ENCODE data around the gene TUBA3C. TPM values are rescaled to one million over a fixed set of nuclear protein-coding genes. Genes with fewer than 3 reads are reported as not detected.

The TUBA3C gene
- total RNA-seq, 1 donor from 2014 or later = not detected

DNA sequence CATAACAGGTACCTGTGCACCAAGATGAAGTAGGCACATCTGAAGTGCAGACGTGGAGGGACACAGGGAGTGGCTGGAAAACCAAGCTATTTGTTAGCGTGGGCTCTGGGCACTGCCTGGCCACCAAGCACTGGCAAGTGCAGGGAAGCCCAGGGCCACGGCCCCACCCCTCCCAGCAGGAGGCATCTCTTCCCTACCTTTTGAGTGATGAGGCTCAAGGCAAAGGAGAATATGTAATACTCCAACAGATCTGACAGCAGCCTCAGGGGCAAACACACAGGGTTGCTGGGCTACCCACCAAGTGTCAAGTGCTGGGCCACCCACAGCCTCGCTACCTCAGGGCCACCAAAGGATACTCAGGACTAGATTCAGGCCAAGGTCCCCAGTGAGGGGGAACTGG lies 11.6 kb downstream of the TUBA3C start:
- FAIRE-seq (no peak), DNase-seq (ENCODE audit: low spot score in 2 of 2) (no peak)

DNA sequence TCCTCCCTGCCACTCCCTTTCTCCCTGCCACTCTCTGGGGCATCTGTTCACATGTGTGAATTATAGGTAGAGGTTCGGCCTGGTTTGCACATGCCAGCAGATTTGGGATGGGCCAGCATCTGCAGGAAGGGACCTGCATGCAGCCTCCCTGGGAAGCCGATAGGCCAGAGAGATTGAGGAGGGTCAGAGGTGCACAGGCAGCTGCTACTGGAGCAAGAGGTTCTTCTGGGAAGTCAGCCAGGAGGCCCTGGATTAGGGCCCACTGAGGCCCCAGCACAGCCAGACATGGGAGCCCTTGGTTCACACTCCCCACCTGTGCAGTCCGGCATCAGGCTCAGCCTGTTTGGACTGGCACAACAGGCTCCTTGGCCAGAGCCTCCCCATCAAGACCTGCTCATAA lies 12.1 kb downstream of the TUBA3C start:
- no peak for FAIRE-seq
- DNase-seq (ENCODE audit: low spot score in 2 of 2) = no peak

DNA sequence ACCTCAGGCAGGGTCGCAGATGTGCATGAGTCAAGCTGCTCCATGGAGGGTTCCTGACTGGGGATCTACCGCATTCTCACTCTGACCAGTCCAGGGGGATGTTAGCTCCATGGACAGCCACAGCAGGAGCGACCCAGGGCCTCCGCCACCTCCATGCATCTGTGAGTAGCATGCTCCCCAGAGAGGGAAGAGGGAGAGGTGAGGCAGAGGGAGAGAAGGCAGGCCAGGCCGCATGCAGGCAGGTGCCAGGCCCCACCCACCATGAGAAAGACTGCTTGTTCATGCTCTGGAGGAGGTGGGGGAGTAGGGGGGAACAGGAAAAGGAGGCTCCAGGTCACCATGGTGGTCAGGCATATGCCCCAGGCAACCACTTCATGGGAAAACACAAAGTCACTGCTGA lies 20.3 kb downstream of the TUBA3C start:
- DNase-seq (ENCODE audit: low spot score in 2 of 2) (no peak), FAIRE-seq (no peak)

DNA sequence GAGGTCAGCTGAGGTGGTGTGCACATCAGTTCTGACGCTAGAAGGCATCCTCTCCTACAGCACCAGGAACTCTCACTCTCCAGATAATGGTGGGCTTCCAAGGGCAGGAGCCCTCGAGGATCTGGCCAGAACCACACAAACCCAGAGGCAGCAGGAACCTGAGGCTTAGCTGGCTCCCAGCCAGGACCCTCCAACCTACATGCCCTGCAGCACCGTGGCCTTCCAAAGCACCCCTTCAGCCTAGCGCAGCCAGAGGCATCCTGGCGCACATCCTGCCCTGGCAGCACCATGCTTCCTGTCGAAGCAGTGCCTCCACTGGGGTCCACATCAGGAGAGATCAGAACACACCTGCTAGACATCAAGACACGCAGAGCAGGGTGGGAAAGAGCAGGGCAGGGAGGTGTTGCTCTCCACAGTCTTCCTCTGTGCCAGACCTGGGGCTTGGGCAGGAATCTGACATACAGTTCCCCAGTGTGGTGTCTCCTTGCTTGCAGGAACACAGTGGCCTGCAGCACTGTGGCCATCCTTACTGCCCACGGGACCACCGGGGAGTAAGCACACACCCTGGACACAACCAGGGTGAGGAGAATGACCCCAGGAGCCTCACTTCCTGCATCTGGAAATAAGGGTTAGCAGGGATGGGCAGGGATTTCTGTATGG lies 21.7 kb downstream of the TUBA3C start:
- FAIRE-seq = no peak

DNA sequence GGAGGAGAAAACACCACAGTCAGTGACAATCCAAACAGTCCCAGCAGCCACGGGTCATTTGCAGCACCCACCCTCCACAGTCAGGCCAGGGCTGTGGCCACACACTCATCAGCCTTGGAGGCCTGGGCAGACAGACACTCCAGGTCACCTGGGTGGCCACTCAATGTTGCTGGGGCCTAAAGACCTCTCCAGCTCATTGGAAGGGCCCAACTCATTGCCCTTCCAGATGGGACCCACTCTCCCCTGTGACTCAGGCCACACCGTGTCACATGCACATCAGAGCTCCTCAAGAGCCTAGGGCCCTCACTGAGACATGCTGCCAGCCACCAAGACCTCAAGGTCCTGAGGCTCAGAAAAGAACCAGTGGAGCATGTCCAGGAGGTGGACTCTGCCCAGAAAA lies 22.4 kb downstream of the TUBA3C start:
- DNase-seq (ENCODE audit: low spot score in 2 of 2) (no peak), FAIRE-seq (no peak)

More for the DNA sequence above, 21.7 kb downstream of the TUBA3C start:
- no peak for DNase-seq (ENCODE audit: low spot score in 2 of 2)

DNA sequence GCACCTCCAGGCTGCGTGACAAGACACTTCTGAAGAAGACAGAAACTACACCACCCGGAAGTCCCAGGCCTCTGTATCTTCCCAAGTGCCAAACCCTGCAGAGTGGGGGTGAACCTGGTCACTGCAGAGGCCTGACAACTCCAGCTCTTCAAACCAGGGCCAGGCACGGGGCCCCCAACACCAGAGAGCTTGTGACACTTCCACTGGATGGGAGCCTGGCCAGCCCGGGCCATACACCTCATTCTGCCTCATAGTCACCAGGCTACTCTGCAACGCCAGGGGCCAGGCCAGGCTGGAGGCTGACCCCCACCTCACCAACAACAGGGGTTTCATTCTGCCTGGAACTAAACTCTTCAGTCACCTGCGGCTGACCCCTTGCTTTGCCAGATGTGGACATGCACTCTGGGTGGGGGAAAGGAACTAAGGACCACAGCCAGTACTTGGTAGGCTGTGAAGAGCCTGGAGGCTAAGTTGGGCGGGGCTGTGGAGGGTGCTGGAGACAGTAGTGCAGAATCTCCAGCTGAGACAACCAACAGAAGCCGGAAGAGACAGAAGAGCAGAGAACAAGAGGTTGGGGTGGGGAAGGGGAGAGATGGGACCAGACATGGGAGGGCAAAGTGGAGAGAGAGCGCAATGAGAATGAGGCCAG lies 23.0 kb downstream of the TUBA3C start:
- DNase-seq (ENCODE audit: low spot score in 2 of 2) (no peak), FAIRE-seq (no peak)

DNA sequence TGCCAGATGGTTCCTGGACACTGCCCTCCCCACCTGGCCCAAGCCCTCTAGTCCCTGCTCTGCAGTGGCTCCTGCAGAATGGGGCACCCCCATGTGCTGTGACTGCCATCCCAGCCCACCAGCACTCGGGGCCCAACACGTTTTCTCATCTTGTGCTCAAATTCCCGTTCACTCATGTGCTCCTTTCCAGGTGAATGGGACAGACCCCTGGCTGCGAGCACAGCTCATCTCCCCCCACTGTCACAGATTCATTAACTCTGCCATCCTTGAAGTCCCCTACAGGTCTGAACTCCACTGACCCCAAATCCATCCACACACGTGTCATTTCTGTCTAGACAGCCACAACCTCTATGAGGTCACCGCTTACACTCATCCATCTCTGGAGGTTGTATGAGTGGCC lies 23.6 kb downstream of the TUBA3C start:
- DNase-seq (ENCODE audit: low spot score in 2 of 2) = no peak
- FAIRE-seq = no peak

DNA sequence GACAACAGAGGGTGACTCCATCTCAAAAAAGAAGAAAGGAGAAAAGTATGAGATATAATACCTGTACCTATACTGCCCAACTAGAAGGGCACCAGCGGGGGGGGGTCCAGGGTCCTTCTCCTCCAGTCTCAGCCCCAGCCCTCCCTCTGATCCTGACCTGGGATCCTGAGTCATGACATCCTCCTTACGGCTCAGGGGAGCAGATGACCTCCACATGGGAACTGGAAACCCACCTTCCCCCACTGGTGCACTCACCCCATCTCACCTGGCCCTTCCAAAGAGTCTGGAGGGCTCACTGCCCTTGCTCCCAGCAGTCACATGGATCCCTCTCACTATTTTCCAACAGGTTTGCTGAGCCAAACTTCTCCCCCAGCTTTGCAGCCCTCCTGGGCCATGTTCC lies 24.2 kb downstream of the TUBA3C start:
- FAIRE-seq (no peak), DNase-seq (ENCODE audit: low spot score in 2 of 2) (no peak)

DNA sequence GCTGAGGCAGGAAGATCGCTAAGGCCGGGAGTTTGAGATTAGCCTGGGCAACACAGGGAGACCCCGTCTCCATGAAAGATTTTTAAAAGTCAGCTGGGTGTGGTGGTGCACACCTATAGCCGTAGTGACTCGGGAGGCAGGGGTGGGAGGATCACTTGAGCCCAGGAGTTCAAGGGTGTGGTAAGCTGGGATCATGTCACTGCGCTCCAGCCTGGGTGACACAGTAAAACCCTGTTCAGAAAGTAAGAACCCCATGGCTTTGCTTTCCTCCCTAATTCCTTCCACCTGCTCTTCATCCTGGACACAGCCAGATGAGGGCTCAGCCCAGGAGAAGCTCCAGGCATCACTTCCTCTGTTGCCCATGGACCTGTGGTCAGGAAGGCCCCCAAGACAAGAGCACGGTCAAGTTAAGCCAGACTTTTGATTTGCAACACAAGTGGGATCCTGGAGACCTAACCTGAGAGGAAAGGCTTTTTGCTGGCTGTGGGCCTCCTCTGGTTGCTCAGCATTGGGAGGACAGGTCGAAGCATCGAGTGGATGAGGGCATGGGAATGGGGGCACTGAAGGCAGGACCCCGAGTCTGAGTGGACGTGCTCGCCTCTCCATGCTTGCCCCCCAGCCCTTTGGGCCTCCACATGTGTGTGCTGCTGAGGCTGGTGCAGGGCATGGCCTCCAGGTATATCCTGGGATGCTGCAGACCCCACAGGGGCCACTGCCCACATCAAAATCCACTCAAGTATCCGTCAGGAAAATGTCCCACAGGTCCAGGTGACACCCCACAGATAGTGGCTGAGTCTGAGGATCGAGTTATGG lies 25.4 kb downstream of the TUBA3C start:
- DNase-seq (ENCODE audit: low spot score in 2 of 2) (no peak), FAIRE-seq (no peak)

DNA sequence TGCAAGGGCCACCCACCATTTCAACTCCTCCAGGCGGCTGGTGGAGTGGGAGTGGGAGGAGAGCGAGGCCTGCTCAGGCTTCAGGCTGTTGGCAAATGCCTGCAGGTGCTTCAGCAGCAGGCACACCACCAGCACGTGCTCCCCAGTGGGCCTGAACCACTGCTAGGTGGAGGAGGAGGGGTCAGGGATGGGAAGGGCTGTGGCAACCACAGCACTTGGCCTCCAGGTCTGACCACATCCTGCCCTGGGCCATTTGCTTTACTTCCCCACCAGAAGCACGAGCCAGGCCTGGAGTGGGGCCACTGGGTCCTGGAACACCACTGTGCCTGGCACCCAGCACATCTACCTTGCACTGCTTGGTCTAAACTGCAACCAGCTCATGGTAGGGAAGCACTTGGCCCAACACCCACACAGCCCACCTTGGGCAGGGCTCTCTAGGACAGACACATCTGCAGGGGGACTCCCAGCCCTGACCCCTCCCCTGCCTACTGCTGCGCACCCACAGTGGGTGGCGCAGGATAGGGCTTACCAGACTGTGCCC lies 26.2 kb downstream of the TUBA3C start:
- no peak for FAIRE-seq
- no peak for DNase-seq (ENCODE audit: low spot score in 2 of 2)

DNA sequence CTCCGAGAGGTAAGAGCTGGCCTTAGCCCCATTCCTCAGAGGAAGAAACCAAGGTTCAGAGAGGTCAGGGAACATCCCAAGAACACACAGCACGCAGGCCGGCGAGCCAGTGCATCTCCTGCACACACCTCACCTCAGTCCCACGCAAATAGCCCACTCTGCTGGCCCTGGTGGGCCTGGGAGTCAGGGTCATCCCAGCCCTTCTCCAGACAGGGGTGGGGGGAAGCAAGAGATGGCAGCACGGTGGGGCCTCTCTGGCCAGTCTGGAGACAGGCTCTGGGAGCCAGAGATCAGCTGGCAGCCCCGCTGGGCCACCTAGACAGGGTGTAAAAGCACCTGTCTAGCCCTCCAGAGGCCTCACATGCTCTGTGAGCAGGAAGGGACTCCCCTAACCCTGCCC lies 26.8 kb downstream of the TUBA3C start:
- FAIRE-seq = no peak

DNA sequence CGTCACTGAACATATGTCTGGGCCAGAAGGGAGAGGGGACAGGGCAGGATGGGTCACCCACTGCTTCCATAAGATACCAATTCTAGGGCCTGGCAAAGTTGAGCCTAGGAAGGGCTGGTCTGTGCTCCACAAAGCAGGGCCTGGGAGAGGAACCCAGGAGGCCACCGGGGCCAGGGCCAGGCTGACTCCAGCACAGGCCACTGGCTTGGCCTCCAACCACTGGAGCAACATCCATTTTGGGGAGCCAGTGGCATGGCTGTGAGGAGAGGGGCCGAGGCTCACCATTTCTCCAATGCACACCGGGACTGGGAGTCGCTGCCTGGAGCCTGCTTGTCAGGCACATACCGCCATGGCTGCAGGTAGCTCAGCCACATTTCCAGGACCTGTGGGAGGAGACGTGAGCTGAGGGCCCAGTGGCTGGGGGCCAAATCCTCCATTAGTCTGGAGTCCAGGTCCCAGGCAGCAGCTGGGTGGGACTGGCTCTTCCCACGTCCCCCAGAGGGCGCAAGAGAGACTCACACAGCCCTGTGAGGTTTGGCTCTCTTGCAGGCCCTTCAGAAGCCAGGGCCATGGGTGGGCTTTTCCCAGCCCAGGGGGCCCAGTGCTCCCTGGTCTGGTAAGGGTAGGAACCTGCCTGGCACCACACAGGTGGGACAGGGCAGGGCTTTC lies 27.7 kb downstream of the TUBA3C start:
- FAIRE-seq = no peak
- DNase-seq (ENCODE audit: low spot score in 2 of 2) = no peak

More for the DNA sequence above, 26.8 kb downstream of the TUBA3C start:
- DNase-seq (ENCODE audit: low spot score in 2 of 2) = no peak

DNA sequence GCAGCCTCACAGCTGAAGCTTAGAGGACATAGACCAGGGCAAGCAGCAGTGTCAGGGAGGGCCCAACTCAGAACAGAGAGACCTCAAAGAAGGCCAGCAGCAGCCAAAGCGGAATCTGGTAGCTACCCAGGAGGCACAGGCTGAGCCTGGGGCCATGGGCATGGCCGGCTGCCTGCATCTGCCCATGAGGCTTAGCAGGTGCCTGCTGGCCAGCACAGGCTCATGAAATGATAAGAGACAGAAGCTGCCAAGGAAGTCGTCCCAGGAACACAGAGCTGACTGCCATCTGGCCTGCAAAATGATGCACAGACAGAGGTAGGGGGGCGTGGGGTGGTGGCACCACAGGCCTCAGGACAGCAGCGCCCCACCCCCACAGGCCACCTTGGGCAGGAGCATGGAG lies 29.2 kb downstream of the TUBA3C start:
- no peak for DNase-seq (ENCODE audit: low spot score in 2 of 2)
- no peak for FAIRE-seq

DNA sequence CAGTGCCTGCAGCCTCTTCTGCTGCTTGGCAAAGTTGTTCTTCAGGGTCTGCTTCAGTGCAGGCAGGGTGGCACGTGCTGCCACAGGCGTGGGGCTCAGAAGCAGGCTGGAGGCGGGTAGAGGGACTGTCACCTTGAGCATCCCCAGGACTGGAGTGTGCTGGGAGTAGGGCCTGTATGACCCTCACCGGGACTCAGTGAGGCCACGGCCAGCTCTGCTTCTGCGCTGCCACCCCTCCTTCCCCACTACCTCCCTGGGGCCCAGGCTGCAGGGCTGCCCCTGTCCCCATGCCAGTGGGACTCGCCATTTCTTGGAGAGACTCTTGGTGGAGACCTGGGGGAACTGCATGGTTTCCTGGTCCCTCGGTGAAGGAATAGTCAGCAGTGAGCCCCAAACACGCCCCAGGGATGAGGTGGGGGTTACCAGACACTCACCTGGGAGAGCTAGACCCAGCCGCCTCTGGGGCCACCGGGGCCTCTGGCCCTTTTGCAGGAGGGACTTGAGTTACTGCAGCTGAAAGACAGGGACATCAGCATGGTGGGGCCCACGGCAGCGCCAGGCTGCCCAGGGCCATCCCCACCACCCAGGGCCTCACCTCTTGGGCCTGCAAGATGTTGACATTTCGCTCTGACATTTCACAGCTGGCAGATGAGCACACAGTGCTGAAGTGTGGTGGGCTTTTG lies 29.9 kb downstream of the TUBA3C start:
- no peak for FAIRE-seq
- DNase-seq (ENCODE audit: low spot score in 2 of 2) = no peak

DNA sequence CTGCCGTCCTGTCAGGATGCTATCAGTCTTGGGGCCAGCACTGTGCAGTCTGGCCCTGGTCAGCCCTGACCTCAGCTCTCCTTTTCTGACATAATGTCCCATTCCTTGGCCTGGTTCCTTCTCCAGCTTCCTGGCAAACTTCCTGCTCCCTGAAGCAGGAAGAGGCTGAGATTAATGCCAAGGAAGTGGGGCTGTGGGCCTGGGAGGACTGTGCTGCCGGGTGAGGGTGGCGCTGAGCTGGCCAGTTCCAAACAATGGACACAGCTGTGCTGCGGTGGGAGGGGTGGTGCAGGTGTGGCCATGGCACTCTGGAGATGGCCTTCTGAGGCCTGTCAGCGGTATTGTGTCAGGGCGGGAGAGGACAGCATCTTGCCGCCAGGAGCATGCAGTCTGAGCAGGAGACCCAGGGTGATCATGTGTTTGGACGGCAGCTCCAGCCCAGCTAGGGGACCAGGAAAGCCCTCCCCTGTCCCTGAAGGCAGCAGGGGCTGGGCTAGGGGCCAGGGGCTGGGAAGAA lies 30.9 kb downstream of the TUBA3C start:
- DNase-seq (ENCODE audit: low spot score in 2 of 2) = no peak
- FAIRE-seq = no peak

DNA sequence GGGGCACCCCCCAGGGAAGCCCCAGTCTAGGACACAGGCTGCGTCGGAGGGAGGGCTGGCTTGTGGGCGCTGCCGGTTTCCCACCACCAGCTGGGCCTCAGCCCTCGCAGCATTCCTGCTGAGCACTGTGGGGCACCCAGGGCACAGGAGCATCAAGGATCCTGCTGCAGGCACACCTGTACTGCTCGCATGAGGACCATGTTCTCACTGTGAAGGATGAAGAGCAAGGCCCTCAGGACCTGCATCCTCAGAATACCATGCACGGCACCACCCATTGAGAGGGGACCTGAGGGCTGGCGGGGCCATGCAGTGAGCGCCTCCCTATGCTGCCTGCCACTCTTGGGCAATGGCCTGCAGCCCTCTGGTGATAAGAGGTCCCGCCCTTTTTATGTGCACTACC lies 31.4 kb downstream of the TUBA3C start:
- no peak for DNase-seq (ENCODE audit: low spot score in 2 of 2)
- FAIRE-seq = no peak

DNA sequence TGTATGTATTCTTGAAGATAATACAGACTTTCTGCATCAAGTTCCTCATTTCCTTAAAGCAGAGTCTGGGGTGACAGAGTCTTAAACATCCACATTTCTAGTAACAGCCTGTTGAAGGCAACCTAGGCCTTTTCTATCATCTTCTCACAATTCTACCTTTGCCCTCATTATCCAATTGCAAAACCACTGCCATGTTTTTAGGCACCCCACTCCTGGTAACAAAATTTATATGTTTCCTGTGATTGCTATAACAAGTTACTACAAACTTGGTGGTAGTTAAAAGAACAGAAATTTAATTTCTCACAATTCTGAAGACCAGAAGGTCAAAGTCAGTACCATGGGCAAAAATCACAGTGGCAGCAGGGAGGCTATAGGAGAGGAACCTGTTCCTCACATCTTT lies 33.1 kb downstream of the TUBA3C start:
- no peak for FAIRE-seq
- no peak for DNase-seq (ENCODE audit: low spot score in 2 of 2)
